HepG2 (cell line): ENCODE data around the gene THADA. TPM values are rescaled to one million over a fixed set of nuclear protein-coding genes. Genes with fewer than 3 reads are reported as not detected.

Experiments
- CREB3 ChIP-seq: sonication (generic); formaldehyde crosslinking; IDR thresholded peaks from 2 replicates; pipeline ENCODE4 v1.5.0; 2020; ENCODE audit warnings: missing genetic modification reagents
- EZH2 ChIP-seq: conservative IDR thresholded peaks from 2 replicates; pipeline ENCODE4 v1.6.1; 2012; ENCODE audit warnings: mild to moderate bottlenecking, low read depth, low read length, moderate library complexity
- MED13 ChIP-seq: sonication (generic); formaldehyde crosslinking; IDR thresholded peaks from 2 replicates; pipeline ENCODE4 v1.5.0; 2020; ENCODE audit warnings: missing genetic modification reagents
- NFKB2 ChIP-seq: sonication (generic); formaldehyde crosslinking; IDR thresholded peaks from 2 replicates; pipeline ENCODE4 v1.4.0; 2020; ENCODE audit warnings: missing genetic modification reagents, borderline replicate concordance
- PHF5A ChIP-seq: IDR thresholded peaks from one replicate; pipeline ENCODE4 v1.6.1; 2018; ENCODE audit warnings: low read depth, missing genetic modification reagents; ENCODE audit not compliant: unreplicated experiment
- REST ChIP-seq, 2 experiments: IDR thresholded peaks; 2 replicates each; pipeline ENCODE4 v1.6.1; 2011 to 2012; ENCODE audit warnings: low read length in 2 of 2, borderline replicate concordance in 1 of 2, low read depth in 1 of 2, mild to moderate bottlenecking in 1 of 2, moderate library complexity in 1 of 2
- RXRB ChIP-seq: IDR thresholded peaks from 2 replicates; pipeline ENCODE4 v1.6.1; 2016; ENCODE audit warnings: borderline replicate concordance, missing genetic modification reagents, missing compliant biosample characterization
- SMC3 ChIP-seq: IDR thresholded peaks from 2 replicates; pipeline ENCODE4 v1.6.1; 2011; ENCODE audit warnings: low read length, improper control_type of control experiment
- SNAPC2 ChIP-seq: sonication (generic); formaldehyde crosslinking; IDR thresholded peaks from 2 replicates; pipeline ENCODE4 v1.8.1; 2022; ENCODE audit warnings: mild to moderate bottlenecking, missing genetic modification reagents
- SP1 ChIP-seq, 2 experiments: fragments of 450-650 bp in 1 of 2; sonication (generic) in 1 of 2; formaldehyde crosslinking in 1 of 2; IDR thresholded peaks; 2 replicates each; pipeline versions ENCODE4 v1.4.0 to v1.6.1; 2016 to 2020; ENCODE audit warnings: missing genetic modification reagents in 1 of 2
- TFDP1 ChIP-seq: IDR thresholded peaks from 2 replicates; pipeline ENCODE4 v1.6.1; 2016; ENCODE audit warnings: missing compliant biosample characterization, missing genetic modification reagents, borderline replicate concordance
- U2AF1 ChIP-seq: fragments of 200-400 bp; formaldehyde crosslinking; optimal IDR thresholded peaks from 2 replicates; pipeline ENCODE3; 2017; ENCODE audit warnings: mild to moderate bottlenecking, low read depth, low read length
- ZBTB25 ChIP-seq: IDR thresholded peaks from 2 replicates; pipeline ENCODE4 v1.6.1; 2018; ENCODE audit warnings: missing genetic modification reagents
- ZFP41 ChIP-seq: sonication (generic); formaldehyde crosslinking; IDR thresholded peaks from 2 replicates; pipeline ENCODE4 v1.4.0; 2020; ENCODE audit warnings: mild to moderate bottlenecking, missing genetic modification reagents, borderline replicate concordance
- ZNF143 ChIP-seq: sonication (generic); formaldehyde crosslinking; IDR thresholded peaks from 2 replicates; pipeline ENCODE4 v1.4.0; 2020; ENCODE audit warnings: missing genetic modification reagents
- ZNF263 ChIP-seq: sonication (generic); formaldehyde crosslinking; IDR thresholded peaks from 2 replicates; pipeline ENCODE4 v1.4.0; 2020; ENCODE audit warnings: missing genetic modification reagents
- ZNF557 ChIP-seq: sonication (generic); formaldehyde crosslinking; IDR thresholded peaks from 2 replicates; pipeline ENCODE4 v1.4.0; 2020; ENCODE audit warnings: missing genetic modification reagents
- ZNF672 ChIP-seq: sonication (generic); formaldehyde crosslinking; IDR thresholded peaks from 2 replicates; pipeline ENCODE4 v1.8.1; 2022; ENCODE audit warnings: missing genetic modification reagents
- polyA plus RNA-seq, 8 experiments: library from polyadenylated mRNA; depleted of rRNA in 3 of 8; stranded (reverse) in 7 of 8; unstranded in 1 of 8; fragments of >200 nt; fragmentation: Illumina TruSeq in 4 of 8; extraction: Trizol in 4 of 8; gene quantifications; 2 replicates each; pipeline versions ENCODE4 v1.2.1 to v1.2.3, GENCODE V29; 2011 to 2016; ENCODE audit warnings: low read depth in 4 of 8, missing spikeins in 1 of 8, mixed read lengths in 1 of 8; ENCODE audit not compliant: insufficient read depth in 1 of 8
- total RNA-seq, 5 experiments: library from RNA; depleted of rRNA; stranded (reverse); fragments of >200 nt; fragmentation: Illumina TruSeq; extraction: Trizol; gene quantifications; 2 replicates each; pipeline ENCODE4 v1.2.3, GENCODE V29; 2016; ENCODE audit warnings: low read depth in 1 of 5
- TF ChIP-seq, protein P1 (sequence below): sonication (generic); formaldehyde crosslinking; IDR thresholded peaks from 2 replicates; pipeline ENCODE4 v1.4.0; 2020; ENCODE audit warnings: missing genetic modification reagents
- TF ChIP-seq, protein P2 (sequence below): sonication (generic); formaldehyde crosslinking; IDR thresholded peaks from 2 replicates; pipeline ENCODE4 v1.4.0; 2020; ENCODE audit warnings: low read depth, mild to moderate bottlenecking, missing genetic modification reagents

THADA gene
- total and polyA plus RNA-seq, 2 of the 13 experiments (the other 11 are each of a cell fraction or from before 2014, with no cell fraction given): 12.7 to 21.7 TPM

DNA sequence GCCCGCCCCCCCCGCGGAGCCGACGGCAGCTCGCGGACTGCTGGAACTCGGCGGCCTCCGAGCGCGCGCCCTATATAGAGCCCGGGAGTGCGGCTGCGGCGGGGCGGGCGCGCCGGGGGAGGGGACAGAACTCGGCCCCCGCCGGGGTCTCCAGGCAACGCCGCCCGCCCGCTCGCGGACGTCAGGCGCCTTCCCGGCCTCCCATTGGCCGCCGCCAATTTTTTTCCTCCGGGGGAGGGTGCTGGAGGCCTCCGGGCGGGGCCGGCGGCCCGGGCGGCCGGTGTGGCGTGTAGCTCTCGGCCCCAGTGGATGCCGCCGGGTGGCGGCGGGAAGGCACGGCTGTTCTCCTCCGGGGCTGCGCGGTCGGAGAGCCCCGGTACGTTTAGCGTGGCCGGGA lies 369.3 kb downstream of the THADA start, which contains the start of gene ZFP36L2 (continued):
- TF ChIP-seq ZNF143: no peak
- TF ChIP-seq, protein P1, sequence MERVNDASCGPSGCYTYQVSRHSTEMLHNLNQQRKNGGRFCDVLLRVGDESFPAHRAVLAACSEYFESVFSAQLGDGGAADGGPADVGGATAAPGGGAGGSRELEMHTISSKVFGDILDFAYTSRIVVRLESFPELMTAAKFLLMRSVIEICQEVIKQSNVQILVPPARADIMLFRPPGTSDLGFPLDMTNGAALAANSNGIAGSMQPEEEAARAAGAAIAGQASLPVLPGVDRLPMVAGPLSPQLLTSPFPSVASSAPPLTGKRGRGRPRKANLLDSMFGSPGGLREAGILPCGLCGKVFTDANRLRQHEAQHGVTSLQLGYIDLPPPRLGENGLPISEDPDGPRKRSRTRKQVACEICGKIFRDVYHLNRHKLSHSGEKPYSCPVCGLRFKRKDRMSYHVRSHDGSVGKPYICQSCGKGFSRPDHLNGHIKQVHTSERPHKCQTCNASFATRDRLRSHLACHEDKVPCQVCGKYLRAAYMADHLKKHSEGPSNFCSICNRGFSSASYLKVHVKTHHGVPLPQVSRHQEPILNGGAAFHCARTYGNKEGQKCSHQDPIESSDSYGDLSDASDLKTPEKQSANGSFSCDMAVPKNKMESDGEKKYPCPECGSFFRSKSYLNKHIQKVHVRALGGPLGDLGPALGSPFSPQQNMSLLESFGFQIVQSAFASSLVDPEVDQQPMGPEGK: peak; percentile 96
- TF ChIP-seq CREB3: peak; percentile 34; the same call in 1 of the 2 replicates
- no peak for TF ChIP-seq ZFP41
- TF ChIP-seq SP1 (IDR thresholded peaks at IDR 0.05): no peak
- peak; percentile 25 for TF ChIP-seq SP1 (CRISPR knock-in tag; IDR thresholded peaks at IDR 0.05)
- TF ChIP-seq TFDP1 (CRISPR knock-in tag): 0 out of 2 replicates have a peak, but pooled peaks have one; percentile 50
- 0 out of 2 replicates have a peak, but pooled peaks have one; percentile 51 for TF ChIP-seq ZNF263 (CRISPR knock-in tag)
- no peak for TF ChIP-seq U2AF1
- no peak; the same call in 1 of the 2 replicates for TF ChIP-seq SNAPC2 (CRISPR knock-in tag)
- TF ChIP-seq, protein P2, sequence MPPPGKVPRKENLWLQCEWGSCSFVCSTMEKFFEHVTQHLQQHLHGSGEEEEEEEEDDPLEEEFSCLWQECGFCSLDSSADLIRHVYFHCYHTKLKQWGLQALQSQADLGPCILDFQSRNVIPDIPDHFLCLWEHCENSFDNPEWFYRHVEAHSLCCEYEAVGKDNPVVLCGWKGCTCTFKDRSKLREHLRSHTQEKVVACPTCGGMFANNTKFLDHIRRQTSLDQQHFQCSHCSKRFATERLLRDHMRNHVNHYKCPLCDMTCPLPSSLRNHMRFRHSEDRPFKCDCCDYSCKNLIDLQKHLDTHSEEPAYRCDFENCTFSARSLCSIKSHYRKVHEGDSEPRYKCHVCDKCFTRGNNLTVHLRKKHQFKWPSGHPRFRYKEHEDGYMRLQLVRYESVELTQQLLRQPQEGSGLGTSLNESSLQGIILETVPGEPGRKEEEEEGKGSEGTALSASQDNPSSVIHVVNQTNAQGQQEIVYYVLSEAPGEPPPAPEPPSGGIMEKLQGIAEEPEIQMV (CRISPR knock-in tag): peak; percentile 13; the same call in 1 of the 2 replicates
- no peak; the same call in 1 of the 2 replicates for TF ChIP-seq ZNF672
- no peak for TF ChIP-seq EZH2
- TF ChIP-seq MED13 (CRISPR knock-in tag): 0 out of 2 replicates have a peak, but pooled peaks have one; percentile 41
- no peak for TF ChIP-seq RXRB (CRISPR knock-in tag)
- TF ChIP-seq SMC3: no peak
- TF ChIP-seq NFKB2: no peak
- no peak; the same call in 1 of the 2 replicates for TF ChIP-seq ZBTB25 (CRISPR knock-in tag)
- peak in 1 of 2 experiments; percentile 9; a peak in 1 of 4 replicates for TF ChIP-seq REST (IDR thresholded peaks at IDR 0.05; ENCODE audit: borderline replicate concordance in 1 of 2, low read depth in 1 of 2, low read length in 2 of 2)
- TF ChIP-seq PHF5A (CRISPR knock-in tag): no peak
- TF ChIP-seq ZNF557: 0 out of 2 replicates have a peak, but pooled peaks have one; percentile 20
